ENCODE measurements around the gene SLC16A8.
"Not testable (repeated sequence)": the region's sequence is repeated elsewhere in the genome, so short reads cannot be mapped to it uniquely, and the experiment has no call there.

- not testable (repeated sequence) for TF ChIP-seq CTCF (optimal IDR thresholded peaks at IDR 0.05 in 1 of 3, IDR thresholded peaks at IDR 0.05 in 1 of 3, conservative IDR thresholded peaks at IDR 0.05 in 1 of 3; ENCODE audit: extremely low read depth in 1 of 3, insufficient read depth in 2 of 3, low read length in 3 of 3); EZH2 (IDR thresholded peaks at IDR 0.05; ENCODE audit: low read length)
Observed at GRCh38 chr22:38037367-38038150, 46.4 kb downstream of the SLC16A8 start.

Data from keratinocyte (primary cell).